HG03460 (cell line): ENCODE data around the gene PAQR7.

Experiments
- ATAC-seq: cut with Tn5 transposase; IDR thresholded peaks from one replicate; pipeline ENCODE4 v1.9.1; 2021; ENCODE audit not compliant: unreplicated experiment

Gene PAQR7

GRCh38 chr1:25874635-25875153, 814 bp downstream of the PAQR7 start:
- no peak for ATAC-seq

- no peak for ATAC-seq
These were observed 1.3 kb downstream of the PAQR7 start for GRCh38 chr1:25874209-25874608.

GRCh38 chr1:25873120-25873519, 2.4 kb downstream of the PAQR7 start:
- ATAC-seq = no peak

GRCh38 chr1:25872713-25873112, 2.8 kb downstream of the PAQR7 start:
- no peak for ATAC-seq

- ATAC-seq = no peak
These were observed 3.6 kb downstream of the PAQR7 start for GRCh38 chr1:25871704-25872494.

GRCh38 chr1:25871086-25871703, 4.3 kb downstream of the PAQR7 start:
- no peak for ATAC-seq

- ATAC-seq = no peak
These were observed 4.9 kb downstream of the PAQR7 start for GRCh38 chr1:25870614-25871013.

- ATAC-seq = no peak
These were observed 5.5 kb downstream of the PAQR7 start for GRCh38 chr1:25869909-25870606.

GRCh38 chr1:25867210-25867991, 8.1 kb downstream of the PAQR7 start:
- ATAC-seq = no peak

GRCh38 chr1:25866288-25866687, 9.2 kb downstream of the PAQR7 start:
- no peak for ATAC-seq

- ATAC-seq = no peak
These were observed 11.1 kb downstream of the PAQR7 start for GRCh38 chr1:25864434-25864833.

GRCh38 chr1:25863486-25864262, 11.8 kb downstream of the PAQR7 start:
- no peak for ATAC-seq

- no peak for ATAC-seq
These were observed 12.6 kb downstream of the PAQR7 start for GRCh38 chr1:25862785-25863485.

GRCh38 chr1:25861316-25862286, 13.9 kb downstream of the PAQR7 start:
- no peak for ATAC-seq

- peak; percentile 78 for ATAC-seq
These were observed 16.4 kb downstream of the PAQR7 start, which contains the start of gene AUNIP for GRCh38 chr1:25858906-25859789. Gene AUNIP (minus strand): TSS chr1:25859457. CDS start chr1:25859357, 100 bp downstream.

GRCh38 chr1:25858494-25858893, 17.0 kb downstream of the PAQR7 start:
- ATAC-seq = no peak

GRCh38 chr1:25856856-25857255, 18.7 kb downstream of the PAQR7 start:
- no peak for ATAC-seq
